ENCODE results near the gene SIRPG.
"Not testable (repeated sequence)": the region's sequence is repeated elsewhere in the genome, so short reads cannot be mapped to it uniquely, and the experiment has no call there.

Gene SIRPG

DNA sequence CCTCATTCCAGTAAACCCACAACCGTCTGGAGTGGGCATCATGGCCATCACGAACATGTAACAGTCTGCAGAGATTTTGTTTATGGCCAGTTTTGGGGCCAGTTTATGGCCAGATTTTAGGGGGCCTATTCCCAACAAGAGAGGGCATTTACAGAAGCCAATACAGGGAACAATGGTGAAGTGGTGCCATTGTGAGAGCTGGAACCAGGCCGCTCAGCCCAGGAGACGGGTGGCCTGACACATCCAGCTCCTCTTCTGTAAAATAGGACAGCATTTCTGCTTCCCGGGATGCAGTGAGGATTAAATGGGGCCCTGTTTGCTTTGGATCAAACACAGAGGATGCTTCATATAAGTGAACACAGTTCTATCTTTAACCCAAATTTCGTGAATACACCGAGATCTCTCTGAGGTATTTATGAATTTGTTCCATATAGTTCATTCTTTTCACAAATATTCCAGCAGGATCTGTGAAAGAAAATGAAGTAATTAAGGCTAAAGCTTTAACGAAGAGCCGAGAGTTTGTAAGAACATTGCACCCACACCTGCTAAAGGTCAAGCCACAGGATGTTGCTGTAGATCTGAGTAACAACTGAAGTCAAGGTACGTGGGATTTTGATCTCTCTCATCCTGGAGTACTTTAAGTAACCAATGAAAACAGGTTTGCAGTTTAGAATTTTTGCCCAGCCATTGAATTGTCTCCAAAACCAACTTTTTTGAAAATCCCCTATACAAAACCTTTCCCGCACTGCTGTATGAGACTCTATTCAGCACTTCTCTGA is 14.5 kb upstream of the SIRPG start:
- peak; percentile 38 to 42 for DNase-seq

GRCh38 chr20:1669304-1669703 is 11.7 kb upstream of the SIRPG start:
- DNase-seq: no peak

DNA sequence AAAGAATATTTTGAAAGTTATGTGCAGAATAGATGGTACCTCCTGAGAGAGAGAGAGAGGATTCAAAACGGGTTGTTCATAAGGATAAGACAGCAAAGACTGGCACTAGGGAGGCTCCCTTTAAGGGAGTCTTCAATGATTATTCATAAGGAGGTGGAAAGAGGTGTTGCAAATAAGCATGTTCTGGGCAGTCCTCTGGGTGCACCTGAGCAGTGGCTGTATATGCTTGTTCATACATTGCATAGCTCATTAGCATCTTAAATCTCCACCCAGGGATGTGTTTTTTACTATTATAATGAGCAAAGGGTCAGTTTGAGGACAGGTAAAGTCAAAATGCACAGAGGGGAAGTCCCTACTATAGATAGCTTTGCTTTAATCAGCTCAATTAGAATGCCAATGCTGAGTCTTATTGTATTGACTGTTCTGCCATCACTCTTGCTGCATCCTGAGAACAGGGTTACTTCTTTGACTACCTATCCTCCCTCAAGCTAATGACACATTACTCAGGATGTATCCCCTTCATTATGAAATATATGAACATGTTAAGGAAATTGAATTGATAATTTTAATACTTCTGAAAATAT is 10.0 kb upstream of the SIRPG start:
- DNase-seq: no peak

GRCh38 chr20:1666802-1667201 is 9.2 kb upstream of the SIRPG start:
- no peak for DNase-seq

GRCh38 chr20:1665345-1665744 is 7.8 kb upstream of the SIRPG start:
- DNase-seq: no peak

DNA sequence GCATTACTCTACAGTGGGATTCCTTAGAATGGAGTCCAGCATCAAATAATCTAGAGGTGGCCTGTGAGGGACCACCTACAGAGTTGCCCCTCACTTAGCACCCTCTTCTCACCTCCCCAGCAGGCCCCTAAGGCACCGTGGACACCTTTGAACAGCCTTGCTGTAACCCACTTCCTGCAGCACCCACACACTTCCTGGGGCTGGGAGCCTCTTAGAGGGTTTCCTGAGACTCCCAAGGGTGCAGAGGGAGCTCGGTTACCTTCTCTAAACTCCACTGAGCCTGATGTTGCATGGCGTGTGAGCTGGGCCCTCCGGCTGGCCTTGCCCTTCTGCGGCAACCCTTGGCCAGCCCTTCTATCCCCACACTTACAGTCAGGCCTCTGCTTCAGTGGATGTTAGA is 7.3 kb upstream of the SIRPG start:
- DNase-seq: peak; percentile 49 to 67

GRCh38 chr20:1663917-1664316 is 6.3 kb upstream of the SIRPG start:
- DNase-seq: no peak

- DNase-seq: no peak
Observed at GRCh38 chr20:1661542-1662299, 4.1 kb upstream of the SIRPG start.

- no peak for DNase-seq
Observed at GRCh38 chr20:1660246-1660645, 2.7 kb upstream of the SIRPG start.

- no peak for DNase-seq
Observed at GRCh38 chr20:1656844-1657243, 735 bp downstream of the SIRPG start.

DNA sequence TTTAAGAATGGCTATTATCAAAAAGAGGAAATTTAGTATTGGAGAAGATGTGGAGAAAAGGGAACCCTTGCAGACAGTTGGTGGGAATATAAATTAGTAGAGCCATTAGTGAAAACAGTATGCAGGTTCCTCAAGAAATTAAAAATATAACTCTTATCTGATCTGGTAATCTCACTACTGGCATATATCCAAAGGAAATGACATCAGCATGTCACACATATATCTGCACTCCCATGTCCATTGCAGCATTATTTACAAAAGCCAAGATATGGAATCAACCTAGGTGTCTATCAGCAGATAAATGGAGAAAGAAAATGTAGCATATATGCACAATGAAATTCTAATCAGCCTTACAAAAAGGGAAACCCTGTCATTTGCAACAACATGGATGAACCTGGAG is 2.6 kb downstream of the SIRPG start:
- no peak for DNase-seq

DNA sequence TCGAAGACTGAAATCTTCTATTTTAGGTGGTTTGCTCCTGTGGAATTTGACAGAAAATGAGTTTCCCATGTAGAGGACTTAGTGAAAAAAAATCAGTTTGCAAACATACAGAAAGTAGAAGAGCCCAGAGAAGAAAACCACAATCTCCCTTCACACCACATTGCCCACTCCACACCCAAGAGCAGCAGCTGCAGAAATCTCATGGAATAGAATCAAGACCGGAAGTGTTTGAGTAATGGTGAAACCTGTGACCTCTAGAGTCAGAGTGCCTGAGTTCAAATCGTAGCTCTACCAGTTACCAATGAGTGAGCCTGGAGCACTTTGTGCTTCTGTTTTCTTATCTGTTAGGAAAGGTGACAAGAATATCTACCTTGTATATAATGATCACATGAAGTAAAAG is 4.6 kb downstream of the SIRPG start:
- DNase-seq: no peak

DNA sequence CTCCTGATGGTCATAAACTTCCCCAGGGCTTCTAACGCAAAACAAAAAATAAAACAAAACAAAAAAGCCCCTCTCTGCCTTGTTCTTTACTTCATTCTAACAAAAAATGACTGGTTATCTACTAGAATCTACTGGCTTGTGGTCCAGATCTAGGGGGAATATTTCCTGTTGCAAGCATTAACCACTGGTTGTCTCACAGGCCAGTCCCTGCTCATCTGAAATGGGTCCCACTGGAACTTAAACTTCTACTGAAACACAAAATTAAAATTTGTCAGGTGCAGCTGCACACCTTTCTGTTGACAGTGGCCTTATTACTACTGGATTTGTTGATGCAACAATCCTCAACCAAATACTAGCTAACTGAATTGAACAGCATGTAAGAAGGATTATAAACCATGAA is 5.5 kb downstream of the SIRPG start:
- no peak for DNase-seq

DNA sequence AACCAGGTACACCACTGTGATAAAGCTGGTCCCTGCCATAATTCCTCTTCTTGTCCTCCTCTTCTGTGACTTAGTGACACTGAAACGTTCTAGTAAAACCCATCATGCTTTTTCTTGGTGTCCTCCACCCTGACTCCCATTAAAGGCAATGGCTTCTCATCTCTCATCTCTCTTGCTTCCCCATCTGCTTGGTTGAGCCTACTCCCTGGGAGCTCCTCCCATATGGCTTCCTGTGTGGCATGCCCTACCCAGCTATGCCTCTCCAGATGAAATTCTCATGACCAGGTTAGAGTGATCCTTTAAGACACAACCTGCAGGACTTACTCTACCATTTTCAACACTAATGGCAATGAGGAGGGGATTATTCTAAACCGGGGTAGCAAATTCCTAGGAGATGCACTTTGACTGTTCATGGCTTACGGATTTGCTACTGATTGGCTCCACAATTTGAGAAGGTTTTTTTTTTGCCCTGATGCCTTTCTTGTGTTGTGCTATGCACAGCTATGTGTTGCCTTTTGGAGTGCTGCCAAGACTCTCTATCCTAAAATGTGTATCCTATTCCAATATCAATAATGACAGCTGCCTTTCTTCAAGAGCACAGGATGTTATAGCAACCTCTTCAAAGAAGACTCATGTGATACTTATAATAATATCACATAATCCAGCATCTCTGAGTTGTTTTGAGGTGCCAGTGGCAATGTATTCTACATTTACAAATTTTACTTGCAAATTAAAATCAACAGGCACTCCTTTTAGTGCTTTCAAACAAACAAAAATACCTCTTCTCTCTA is 6.1 kb downstream of the SIRPG start:
- DNase-seq: no peak

GRCh38 chr20:1648101-1648500 is 9.5 kb downstream of the SIRPG start:
- no peak for DNase-seq

GRCh38 chr20:1646975-1647431 is 10.6 kb downstream of the SIRPG start:
- DNase-seq: no peak

GRCh38 chr20:1644101-1644962 is 13.2 kb downstream of the SIRPG start:
- DNase-seq: no peak

DNA sequence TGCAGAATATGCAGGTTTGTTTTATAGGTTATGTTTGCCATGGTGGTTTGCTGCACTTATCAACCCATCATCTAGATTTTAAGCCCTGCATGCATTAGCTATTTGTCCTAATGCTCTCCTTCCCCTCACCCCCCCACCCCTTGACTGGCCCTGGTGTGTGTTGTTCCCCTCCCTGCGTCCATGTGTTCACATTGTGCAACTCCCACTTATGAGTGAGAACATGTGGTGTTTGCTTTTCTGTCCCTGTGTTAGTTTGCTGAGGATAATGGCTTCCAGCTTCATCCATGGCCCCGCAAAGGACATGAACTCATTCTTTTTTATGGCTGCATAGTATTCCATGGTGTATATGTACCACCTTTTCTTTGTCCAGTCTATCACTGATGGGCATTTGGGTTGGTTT is 18.9 kb downstream of the SIRPG start:
- DNase-seq: not testable (repeated sequence)

DNA sequence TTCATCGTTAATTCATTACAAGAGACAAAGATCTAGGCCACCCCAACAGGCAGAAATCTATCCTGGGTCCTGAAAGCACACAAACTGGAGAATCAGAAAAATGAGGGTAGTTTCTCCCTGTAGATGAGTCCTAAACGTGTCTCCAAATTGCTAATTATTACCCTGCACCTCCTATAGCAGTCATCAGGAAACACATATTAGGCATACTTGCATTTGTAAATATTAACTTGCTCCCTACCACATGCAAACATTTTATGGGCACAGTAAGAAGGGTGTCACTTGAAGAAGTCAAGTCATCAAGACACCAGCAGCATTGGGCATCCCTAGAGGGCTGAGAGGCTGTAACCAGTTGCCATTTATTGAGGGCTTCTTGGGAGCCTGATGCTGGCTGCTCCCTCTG is 19.8 kb downstream of the SIRPG start:
- DNase-seq: no peak

DNA sequence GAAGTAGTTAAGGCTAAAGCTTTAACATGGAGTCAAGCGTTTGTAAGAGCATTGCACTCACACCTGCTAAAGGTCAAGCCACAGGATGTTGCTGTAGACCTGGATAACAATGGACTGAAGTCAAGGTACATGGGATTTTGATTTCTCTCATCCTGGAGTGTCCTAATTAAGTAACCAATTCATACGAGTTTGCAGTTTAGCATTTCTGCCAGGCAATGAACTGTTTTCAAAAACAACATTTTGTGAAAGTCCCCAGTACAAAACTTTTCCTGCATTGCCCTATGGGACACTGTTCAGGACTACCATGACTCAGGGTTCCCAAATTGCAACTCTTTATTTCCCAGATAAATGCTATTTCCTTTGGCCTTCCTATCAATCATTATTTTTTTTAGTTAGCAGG is 20.4 kb downstream of the SIRPG start:
- no peak for DNase-seq

DNA sequence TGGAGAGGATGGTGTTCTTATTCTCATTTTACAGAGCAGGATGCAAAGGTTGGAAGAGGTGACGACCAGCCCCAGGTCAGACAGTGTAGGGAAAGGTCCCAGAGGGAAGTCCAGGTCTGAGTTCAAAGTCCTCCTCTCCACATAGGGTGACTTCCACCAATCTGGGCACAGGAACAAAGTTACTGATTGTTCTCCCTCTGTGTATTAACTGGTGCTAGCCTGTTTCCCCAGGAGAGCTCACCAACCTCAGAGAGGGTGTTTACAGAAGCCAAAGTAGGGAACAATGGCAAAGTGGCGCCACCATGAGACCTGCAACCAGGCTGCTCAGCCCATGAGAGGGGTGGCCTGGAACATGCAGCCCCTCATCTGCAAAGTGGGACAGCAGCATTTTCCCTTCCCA is 21.0 kb downstream of the SIRPG start:
- DNase-seq: no peak

DNA sequence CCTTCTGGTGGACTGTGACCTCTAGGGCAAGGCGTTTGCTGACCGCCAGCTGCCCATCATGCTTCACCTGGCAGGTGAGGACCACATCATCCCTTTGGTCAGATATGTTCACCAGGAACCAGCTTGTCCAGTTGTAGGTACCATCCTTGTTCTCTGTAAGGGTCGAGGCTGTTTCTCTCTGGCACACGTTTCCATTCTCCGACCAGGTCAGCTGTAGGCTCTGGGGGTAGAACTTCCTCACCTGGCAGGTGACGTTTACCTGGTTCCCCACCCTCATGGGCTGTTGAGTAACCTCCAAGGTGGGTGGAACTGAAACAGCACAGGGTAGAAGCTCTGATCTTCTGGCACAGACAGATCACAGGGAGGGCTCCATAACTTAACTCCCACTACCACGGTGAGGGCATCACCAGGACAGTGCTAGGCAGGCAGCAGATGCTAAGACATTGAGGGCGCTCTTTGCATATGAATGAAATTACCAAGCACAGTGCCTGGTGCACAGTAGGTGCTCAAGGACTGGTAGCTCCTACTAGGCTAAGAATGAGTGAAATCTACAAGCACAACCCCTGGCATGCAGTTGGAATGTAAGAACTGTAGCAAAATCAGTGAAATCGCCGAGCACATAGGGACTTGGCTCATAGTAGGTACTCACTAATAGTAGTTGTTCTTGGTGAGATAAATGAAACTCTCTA is 22.1 kb downstream of the SIRPG start:
- DNase-seq: no peak
